ENCODE results near the gene TSACC. TPM values are rescaled to one million over a fixed set of nuclear protein-coding genes. Genes with fewer than 3 reads are reported as not detected.
A peak's percentile ranks its signal among the peaks of the same experiment; 100 is the strongest.

The TSACC gene
- total and polyA plus RNA-seq, 2 experiments from 2014 or later = 1.3 TPM; not detected in 1

- TF ChIP-seq EZH2phosphoT487 (IDR thresholded peaks at IDR 0.05; ENCODE audit: insufficient read depth, low read depth) (no peak), EZH2 (IDR thresholded peaks at IDR 0.05; ENCODE audit: insufficient read depth, poor library complexity, severe bottlenecking) (no peak)
- H3K36me3 ChIP-seq (ENCODE audit: low read depth) = no peaks in the 10 kb centered on the region
- no peak overlapping the region for H2AFZ ChIP-seq
- peaks cover 22% of the 10 kb centered on the region for H3K27me3 ChIP-seq (replicated peaks; ENCODE audit: insufficient read depth)
- H3K9me2 ChIP-seq (ENCODE audit: insufficient read depth) = no peaks in the 10 kb centered on the region
- no peaks in the 10 kb centered on the region for H4K20me1 ChIP-seq (ENCODE audit: insufficient read depth)
- no peak overlapping the region for H3K4me3 ChIP-seq
- no peak overlapping the region for H3K27ac ChIP-seq
- H3F3A ChIP-seq (ENCODE audit: insufficient read depth) = no peaks in the 10 kb centered on the region
- no peaks in the 10 kb centered on the region for H3K79me2 ChIP-seq (ENCODE audit: insufficient read depth)
- H3K4me1 ChIP-seq (ENCODE audit: insufficient read depth) = no peaks in the 10 kb centered on the region
- in situ Hi-C loops (cut with MboI) = loop anchor here (10.0 kb wide), 2 partner anchors 59 to 219 kb away; partner anchors contain the start of gene GPATCH4
- H3K9me3 ChIP-seq (ENCODE audit: low read depth) = no peaks in the 10 kb centered on the region
- peak; percentile 85 for DNase-seq
- no peak overlapping the region for H3K4me2 ChIP-seq (ENCODE audit: unreplicated experiment)
- WGBS, 2 experiments (ENCODE audit: low coverage in 1 of 2, low lambda C conversion rate in 2 of 2, missing lambda C conversion rate in 2 of 2) = 2 to 9% methylated on average over 8 to 9 of the region's 9 CpGs
- no peak overlapping the region for H3K9ac ChIP-seq
These were observed 47.3 kb downstream of the TSACC start for GRCh38 chr1:156385534-156386031.

- no peak for DNase-seq
- in situ Hi-C loops (cut with MboI) = loop anchor here (10.0 kb wide), 2 partner anchors 58 to 218 kb away; partner anchors contain the start of gene GPATCH4
- no peaks in the 10 kb centered on the region for H3K79me2 ChIP-seq (ENCODE audit: insufficient read depth)
- no peak overlapping the region for H3K9ac ChIP-seq
- no peaks in the 10 kb centered on the region for H4K20me1 ChIP-seq (ENCODE audit: insufficient read depth)
- H3K36me3 ChIP-seq (ENCODE audit: low read depth) = no peaks in the 10 kb centered on the region
- H2AFZ ChIP-seq = no peak overlapping the region
- WGBS, 2 experiments (ENCODE audit: low coverage in 1 of 2, low lambda C conversion rate in 2 of 2, missing lambda C conversion rate in 2 of 2) = 63 to 66% methylated on average over 6 of the region's 6 CpGs
- H3K9me3 ChIP-seq (ENCODE audit: low read depth) = no peaks in the 10 kb centered on the region
- no peak overlapping the region for H3K4me2 ChIP-seq (ENCODE audit: unreplicated experiment)
- H3K4me1 ChIP-seq (ENCODE audit: insufficient read depth) = no peaks in the 10 kb centered on the region
- no peaks in the 10 kb centered on the region for H3F3A ChIP-seq (ENCODE audit: insufficient read depth)
- H3K4me3 ChIP-seq = no peak overlapping the region
- no peak for TF ChIP-seq EZH2phosphoT487 (IDR thresholded peaks at IDR 0.05; ENCODE audit: insufficient read depth, low read depth)
- TF ChIP-seq EZH2 (IDR thresholded peaks at IDR 0.05; ENCODE audit: insufficient read depth, poor library complexity, severe bottlenecking) = no peak
- no peaks in the 10 kb centered on the region for H3K9me2 ChIP-seq (ENCODE audit: insufficient read depth)
- no peak overlapping the region for H3K27ac ChIP-seq
- H3K27me3 ChIP-seq (replicated peaks; ENCODE audit: insufficient read depth) = peaks cover 22% of the 10 kb centered on the region
These were observed 48.0 kb downstream of the TSACC start for GRCh38 chr1:156386134-156386901.

GRCh38 chr1:156386949-156387869 lies 48.9 kb downstream of the TSACC start:
- no peaks in the 10 kb centered on the region for H3K9me2 ChIP-seq (ENCODE audit: insufficient read depth)
- no peak overlapping the region for H3K4me3 ChIP-seq
- no peak overlapping the region for H2AFZ ChIP-seq
- H3K36me3 ChIP-seq (ENCODE audit: low read depth) = no peaks in the 10 kb centered on the region
- H3K9ac ChIP-seq = no peak overlapping the region
- no peaks in the 10 kb centered on the region for H3K79me2 ChIP-seq (ENCODE audit: insufficient read depth)
- no peak for DNase-seq
- in situ Hi-C loops (cut with MboI) = loop anchor here (10.0 kb wide), 2 partner anchors 58 to 218 kb away; partner anchors contain the start of gene GPATCH4
- H3K27me3 ChIP-seq (replicated peaks; ENCODE audit: insufficient read depth) = peaks cover 22% of the 10 kb centered on the region
- H3K4me1 ChIP-seq (ENCODE audit: insufficient read depth) = no peaks in the 10 kb centered on the region
- WGBS, 2 experiments (ENCODE audit: low coverage in 1 of 2, low lambda C conversion rate in 2 of 2, missing lambda C conversion rate in 2 of 2) = 86 to 93% methylated on average over 8 of the region's 8 CpGs
- TF ChIP-seq EZH2 (IDR thresholded peaks at IDR 0.05; ENCODE audit: insufficient read depth, poor library complexity, severe bottlenecking) = no peak
- TF ChIP-seq EZH2phosphoT487 (IDR thresholded peaks at IDR 0.05; ENCODE audit: insufficient read depth, low read depth) = no peak
- no peaks in the 10 kb centered on the region for H3F3A ChIP-seq (ENCODE audit: insufficient read depth)
- no peaks in the 10 kb centered on the region for H4K20me1 ChIP-seq (ENCODE audit: insufficient read depth)
- H3K4me2 ChIP-seq (ENCODE audit: unreplicated experiment) = no peak overlapping the region
- no peaks in the 10 kb centered on the region for H3K9me3 ChIP-seq (ENCODE audit: low read depth)
- H3K27ac ChIP-seq = no peak overlapping the region

- Histone ChIP-seq H3K4me3 (no peak overlapping the region), H3K4me1 (ENCODE audit: insufficient read depth) (no peaks in the 10 kb centered on the region), H3K79me2 (ENCODE audit: insufficient read depth) (no peaks in the 10 kb centered on the region), H2AFZ (no peak overlapping the region), H4K20me1 (ENCODE audit: insufficient read depth) (no peaks in the 10 kb centered on the region), H3K9me3 (ENCODE audit: low read depth) (no peaks in the 10 kb centered on the region), H3K36me3 (ENCODE audit: low read depth) (no peaks in the 10 kb centered on the region), H3K9ac (no peak overlapping the region), H3K27ac (no peak overlapping the region), H3K4me2 (ENCODE audit: unreplicated experiment) (no peak overlapping the region), H3K27me3 (replicated peaks; ENCODE audit: insufficient read depth) (peaks cover 22% of the 10 kb centered on the region), H3K9me2 (ENCODE audit: insufficient read depth) (no peaks in the 10 kb centered on the region), H3F3A (ENCODE audit: insufficient read depth) (no peaks in the 10 kb centered on the region)
- DNase-seq = no peak
- in situ Hi-C loops (cut with MboI) = loop anchor here (10.0 kb wide), 2 partner anchors 57 to 217 kb away; partner anchors contain the start of gene GPATCH4
- WGBS, 2 experiments (ENCODE audit: low coverage in 1 of 2, low lambda C conversion rate in 2 of 2, missing lambda C conversion rate in 2 of 2) = 59 to 62% methylated on average over 15 of the region's 15 CpGs
- TF ChIP-seq EZH2 (IDR thresholded peaks at IDR 0.05; ENCODE audit: insufficient read depth, poor library complexity, severe bottlenecking) = no peak
- TF ChIP-seq EZH2phosphoT487 (IDR thresholded peaks at IDR 0.05; ENCODE audit: insufficient read depth, low read depth) = no peak
These were observed 49.5 kb downstream of the TSACC start for GRCh38 chr1:156387870-156388173.

Measured in GM23248 (cell line).